Urothelium cell line (cell line): ENCODE results near the gene DAZL.
"Not testable (repeated sequence)": the region's sequence is repeated elsewhere in the genome, so short reads cannot be mapped to it uniquely, and the experiment has no call there.

ENCODE experiments used
- DNase-seq: peaks from one replicate; pipeline ENCODE4 v3.0.0; 2011; ENCODE audit warnings: low spot score, mixed read lengths
- FAIRE-seq: peaks from 2 replicates; lab custom pipeline; 2011; peaks lifted over from hg19 to GRCh38; lab: Jason Lieb, UNC

The DAZL gene

GRCh38 chr3:16604887-16605602, at the start of gene DAZL:
TSS of gene DAZL (minus strand) at chr3:16605423. CDS start at chr3:16605205, 218 bp downstream.
- FAIRE-seq (no peak), DNase-seq (no peak)

GRCh38 chr3:16654976-16655375, 49.8 kb upstream of the DAZL start:
- no peak for FAIRE-seq

GRCh38 chr3:16653712-16654111, 48.5 kb upstream of the DAZL start:
- FAIRE-seq, result no peak

More at GRCh38 chr3:16654976-16655375, 49.8 kb upstream of the DAZL start:
- no peak for DNase-seq

GRCh38 chr3:16647668-16648067, 42.4 kb upstream of the DAZL start:
- no peak for DNase-seq
- no peak for FAIRE-seq

More at GRCh38 chr3:16653712-16654111, 48.5 kb upstream of the DAZL start:
- no peak for DNase-seq

- FAIRE-seq (no peak), DNase-seq (no peak)
Measured at GRCh38 chr3:16639806-16640205, 34.6 kb upstream of the DAZL start.

- FAIRE-seq, result no peak
- no peak for DNase-seq
Measured at GRCh38 chr3:16633948-16634347, 28.7 kb upstream of the DAZL start.

GRCh38 chr3:16632395-16632794, 27.2 kb upstream of the DAZL start:
- no peak for DNase-seq
- no peak for FAIRE-seq

- DNase-seq (no peak), FAIRE-seq (no peak)
Measured at GRCh38 chr3:16618721-16619120, 13.5 kb upstream of the DAZL start.

- not testable (repeated sequence) for FAIRE-seq, DNase-seq
Measured at GRCh38 chr3:16617155-16617554, 11.9 kb upstream of the DAZL start.

- FAIRE-seq, result no peak
Measured at GRCh38 chr3:16616083-16616482, 10.9 kb upstream of the DAZL start.

GRCh38 chr3:16614033-16615031, 9.1 kb upstream of the DAZL start:
- DNase-seq (no peak), FAIRE-seq (no peak)

More at GRCh38 chr3:16616083-16616482, 10.9 kb upstream of the DAZL start:
- DNase-seq, result no peak

- FAIRE-seq (no peak), DNase-seq (no peak)
Measured at GRCh38 chr3:16609927-16610580, 4.8 kb upstream of the DAZL start.

GRCh38 chr3:16608816-16609215, 3.6 kb upstream of the DAZL start:
- DNase-seq, result no peak
- no peak for FAIRE-seq

- DNase-seq, result no peak
- FAIRE-seq, result no peak
Measured at GRCh38 chr3:16607718-16608117, 2.5 kb upstream of the DAZL start.

GRCh38 chr3:16606398-16606797, 1.2 kb upstream of the DAZL start:
- peak; percentile 23 for FAIRE-seq
- DNase-seq, result no peak

GRCh38 chr3:16605966-16606365, 743 bp upstream of the DAZL start:
- DNase-seq (no peak), FAIRE-seq (no peak)

- DNase-seq (no peak), FAIRE-seq (no peak)
Measured at GRCh38 chr3:16604433-16604832, 790 bp downstream of the DAZL start.

GRCh38 chr3:16601537-16602005, 3.7 kb downstream of the DAZL start:
- no peak for DNase-seq
- FAIRE-seq, result no peak

- FAIRE-seq (no peak), DNase-seq (peak; percentile 39)
Measured at GRCh38 chr3:16600780-16601536, 4.3 kb downstream of the DAZL start.

GRCh38 chr3:16599694-16600093, 5.5 kb downstream of the DAZL start:
- no peak for FAIRE-seq
- DNase-seq, result no peak
